OCI-M1 (cell line): ENCODE results near the gene ABCA1.
"Not testable (repeated sequence)": the region's sequence is repeated elsewhere in the genome, so short reads cannot be mapped to it uniquely, and the experiment has no call there.

Experiments
- DNase-seq: peaks from one replicate; lab custom pipeline; 2025; lab: John Stamatoyannopoulos, UW

The ABCA1 gene

GRCh38 chr9:104906441-104907277, 21.3 kb downstream of the ABCA1 start:
- DNase-seq = no peak

DNA sequence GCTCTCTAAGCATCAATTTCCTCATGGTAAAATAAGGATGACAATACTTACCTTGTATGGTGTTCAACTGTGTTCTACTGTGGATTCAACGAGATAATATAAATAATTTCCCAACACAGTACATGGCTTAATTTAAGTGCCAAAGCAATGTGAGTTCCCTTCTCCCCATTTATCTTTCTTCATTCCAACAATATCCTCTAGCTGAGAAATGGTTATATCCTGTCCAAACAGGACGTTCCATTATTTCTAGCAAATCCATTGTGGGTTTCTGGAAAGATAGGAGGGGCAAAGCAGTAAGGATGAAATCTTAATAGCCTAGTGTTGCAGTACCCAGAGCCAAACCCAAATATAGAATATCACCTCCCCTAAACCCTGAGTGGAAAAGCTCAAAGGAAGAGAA, 22.0 kb downstream of the ABCA1 start:
- no peak for DNase-seq

GRCh38 chr9:104905153-104905901, 22.6 kb downstream of the ABCA1 start:
- DNase-seq = no peak

GRCh38 chr9:104903609-104904008, 24.3 kb downstream of the ABCA1 start:
- DNase-seq = no peak

DNA sequence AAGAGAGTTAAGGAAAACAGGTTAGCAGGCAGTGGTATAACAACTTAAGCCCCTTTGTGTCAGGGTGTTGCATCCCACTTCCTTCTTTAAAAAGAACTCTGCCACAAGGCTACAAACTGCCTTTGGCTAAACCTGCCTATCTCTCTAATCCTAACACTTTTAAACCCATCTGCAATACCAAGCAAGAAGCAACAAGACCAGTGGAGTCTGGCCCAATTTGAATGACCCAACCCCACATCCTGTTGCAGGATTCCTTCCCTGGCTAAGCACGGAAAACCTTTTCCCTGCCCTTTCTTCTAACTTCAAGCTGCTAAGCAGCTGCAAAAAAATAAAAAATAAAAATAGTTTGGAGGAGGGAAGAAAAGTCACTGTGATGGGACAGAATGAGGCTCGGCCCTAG, 27.1 kb downstream of the ABCA1 start:
- peak; percentile 8 for DNase-seq

DNA sequence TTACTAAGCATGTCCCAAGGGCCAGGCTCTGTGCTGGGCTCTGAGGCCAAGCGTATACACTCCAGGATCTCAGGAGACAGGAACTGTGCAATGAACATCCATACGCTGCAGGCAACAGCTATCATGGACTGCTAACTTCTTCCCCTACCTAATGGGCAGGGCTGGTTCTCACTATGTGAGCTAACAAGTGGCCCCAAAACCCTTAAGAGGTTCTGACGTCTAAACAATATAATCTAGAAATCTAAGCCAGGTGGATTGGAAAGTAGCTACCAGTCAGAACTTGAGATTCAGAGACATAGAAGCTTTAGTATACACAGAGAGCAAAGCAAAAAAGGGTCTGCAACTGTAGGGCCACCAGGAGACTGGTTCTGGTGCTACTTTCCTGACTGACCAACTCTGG, 27.6 kb downstream of the ABCA1 start:
- no peak for DNase-seq

- no peak for DNase-seq
These were observed 28.2 kb downstream of the ABCA1 start for GRCh38 chr9:104899759-104900247.

DNA sequence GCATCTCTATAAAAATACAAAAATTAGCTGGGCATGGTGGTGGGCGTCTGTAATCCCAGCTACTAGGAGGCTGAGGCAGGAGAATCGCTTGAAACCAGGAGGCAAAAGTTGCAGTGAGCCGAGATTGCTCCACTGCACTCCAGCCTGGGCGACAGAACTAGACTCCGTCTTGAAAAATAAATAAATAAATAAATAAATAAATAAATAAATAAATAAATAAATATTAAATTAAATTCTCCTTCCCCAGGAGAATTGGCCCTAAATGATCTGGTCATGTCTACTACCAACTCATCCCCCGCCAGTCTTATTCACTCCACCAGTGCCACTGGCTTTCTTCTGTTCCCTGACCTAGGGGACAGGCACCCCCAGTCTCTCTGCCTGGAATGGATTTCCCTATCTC, 29.6 kb downstream of the ABCA1 start:
- DNase-seq = not testable (repeated sequence)

DNA sequence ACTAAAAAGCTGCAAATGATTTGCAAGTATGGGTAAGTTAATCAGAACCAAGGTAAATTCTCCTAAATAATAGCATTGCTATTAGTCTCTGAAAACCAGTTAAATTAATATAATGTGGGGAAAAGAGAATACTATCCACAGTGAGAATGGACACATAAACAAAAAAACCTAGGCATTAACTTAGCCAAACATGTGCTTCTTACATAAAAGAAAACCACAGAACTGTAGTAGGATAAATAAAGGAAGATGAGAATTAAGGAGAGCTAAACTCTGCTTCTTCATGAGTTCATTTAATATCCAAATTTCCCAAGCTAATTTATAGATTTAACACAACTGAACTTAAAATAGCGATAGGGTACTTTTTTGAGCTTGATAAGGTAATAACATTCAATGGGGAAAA, 31.8 kb downstream of the ABCA1 start:
- DNase-seq = no peak

DNA sequence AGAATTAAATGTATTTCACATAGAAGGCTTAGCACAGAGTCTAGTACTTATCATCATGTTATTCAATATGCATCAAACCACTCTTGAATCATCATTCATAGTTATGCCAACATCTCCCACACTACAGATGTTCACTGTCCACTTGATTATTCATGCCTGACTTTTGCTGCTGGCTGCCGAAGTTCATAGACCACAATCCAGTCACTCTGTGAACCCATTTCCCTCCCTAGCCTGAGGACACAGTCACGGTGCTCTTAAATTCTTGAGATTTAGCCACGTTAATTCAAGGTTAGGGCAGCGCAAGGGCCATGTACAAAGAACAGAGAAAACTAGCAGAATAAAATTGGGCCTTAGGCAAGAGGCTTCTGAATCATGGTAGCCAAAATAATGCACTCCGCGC, 32.4 kb downstream of the ABCA1 start:
- DNase-seq = no peak

DNA sequence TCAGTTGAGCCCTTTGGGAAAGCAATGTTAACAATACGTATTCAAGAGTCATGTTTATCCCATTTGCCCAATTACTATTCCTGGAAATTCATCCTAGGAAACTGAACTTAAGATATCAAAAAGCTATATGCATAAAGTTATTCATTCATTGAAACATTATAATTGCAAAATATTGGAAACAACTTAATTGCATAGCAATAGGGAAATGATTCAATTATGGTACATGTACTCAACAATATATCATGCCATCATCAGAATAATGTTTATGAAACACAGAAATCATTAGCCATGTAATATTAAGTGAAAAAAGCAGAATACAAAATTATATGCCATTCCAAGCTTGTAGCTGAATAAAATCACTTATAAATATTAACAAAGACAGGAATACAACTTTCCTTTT, 35.3 kb downstream of the ABCA1 start:
- DNase-seq = no peak

- no peak for DNase-seq
These were observed 37.6 kb downstream of the ABCA1 start for GRCh38 chr9:104890433-104890770.

GRCh38 chr9:104885818-104886709, 41.9 kb downstream of the ABCA1 start:
- no peak for DNase-seq

DNA sequence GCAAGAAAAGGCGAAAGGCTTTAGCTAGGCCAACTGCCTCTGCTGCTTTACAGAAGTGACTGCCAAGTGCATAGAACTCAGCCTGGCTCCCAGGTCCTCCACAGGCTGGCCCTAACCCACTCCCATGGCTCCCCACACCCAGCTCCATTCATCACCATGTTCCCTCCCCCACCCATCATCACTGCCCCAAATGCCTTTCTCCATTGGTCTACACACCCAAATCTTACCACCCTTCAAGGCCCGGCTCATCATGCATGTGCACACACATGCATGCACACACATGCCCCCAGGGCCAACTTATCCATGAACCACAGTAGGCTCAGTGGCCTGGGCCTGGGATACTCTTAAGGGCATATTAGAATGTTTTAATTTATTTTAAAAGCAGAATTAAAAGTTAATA, 44.8 kb downstream of the ABCA1 start:
- DNase-seq = no peak

DNA sequence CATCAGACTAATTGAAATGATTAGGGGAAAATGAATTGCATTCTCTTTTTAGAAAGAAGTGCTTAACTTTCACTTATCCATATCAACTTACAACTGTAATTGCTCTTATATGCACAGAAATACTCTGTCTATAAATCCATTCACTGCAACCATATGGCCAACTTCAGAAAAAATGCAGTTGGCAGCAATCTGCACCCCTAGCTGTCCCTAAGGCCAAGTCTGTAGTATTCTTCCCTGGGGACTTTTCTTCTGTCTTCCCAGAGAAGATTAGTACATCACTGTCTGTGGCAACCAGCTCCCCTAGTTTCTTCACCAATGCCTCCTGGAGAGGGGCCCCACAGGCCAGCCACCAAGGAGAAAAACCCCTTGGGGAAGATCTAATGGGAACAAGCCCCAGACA, 45.4 kb downstream of the ABCA1 start:
- no peak for DNase-seq

DNA sequence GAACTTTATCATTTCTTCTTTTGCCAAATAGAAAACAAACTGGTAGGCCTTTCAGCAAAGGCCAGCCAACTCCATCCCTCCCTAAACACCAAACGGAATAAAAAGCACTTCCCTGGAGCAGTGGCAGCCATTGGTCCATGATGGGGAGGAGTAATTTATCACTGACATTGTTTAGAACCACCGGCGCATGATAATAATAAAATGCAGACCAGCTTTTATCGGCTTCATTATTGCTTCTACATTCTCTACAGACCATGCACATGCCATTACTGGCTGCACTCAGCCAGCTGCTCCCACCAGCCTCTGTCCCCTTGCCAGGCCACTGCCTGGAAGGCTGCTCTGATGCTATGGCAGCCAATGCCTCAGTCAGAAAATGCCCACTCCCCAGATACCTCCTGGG, 45.9 kb downstream of the ABCA1 start:
- DNase-seq = no peak

GRCh38 chr9:104879555-104880309, 48.2 kb downstream of the ABCA1 start:
- DNase-seq = no peak

DNA sequence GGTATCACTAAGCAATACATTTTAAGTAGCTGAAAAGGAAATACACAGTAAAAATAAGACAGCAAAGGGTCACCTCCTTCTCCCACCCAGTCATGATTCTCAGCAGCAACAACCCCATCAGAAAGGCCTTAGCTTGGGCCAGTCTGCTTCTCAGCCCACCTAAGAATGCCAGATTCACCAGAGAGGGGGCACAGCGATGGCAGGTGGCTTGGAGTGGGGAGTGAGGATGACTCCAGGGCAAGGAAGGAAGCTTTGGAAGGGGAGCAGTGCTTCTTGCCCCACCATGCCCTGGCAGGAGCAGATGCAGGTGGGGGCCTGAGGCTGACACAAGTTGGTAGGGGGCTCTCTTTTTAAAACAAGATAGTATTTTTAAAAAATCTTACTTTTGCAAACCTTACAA, 51.4 kb downstream of the ABCA1 start:
- no peak for DNase-seq

DNA sequence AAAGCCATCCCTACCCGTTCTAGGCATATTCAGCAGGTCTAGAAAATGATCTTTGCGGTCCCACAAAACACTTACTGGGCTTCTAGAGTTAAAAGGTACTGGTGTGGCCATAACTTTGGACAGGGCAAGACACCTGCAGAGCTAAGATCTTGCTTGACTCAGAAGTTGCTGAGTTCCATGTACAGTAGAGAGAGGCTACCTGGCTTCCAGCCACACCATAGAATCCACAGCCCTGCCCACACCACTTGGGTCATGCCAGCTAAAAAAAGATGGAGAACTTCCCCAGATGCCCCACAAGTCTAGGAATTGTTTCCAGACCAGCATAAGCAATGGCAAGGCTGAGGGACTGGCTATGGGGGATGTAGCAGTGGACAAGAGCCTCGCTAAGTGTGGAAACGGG, 52.1 kb downstream of the ABCA1 start:
- no peak for DNase-seq

GRCh38 chr9:104875320-104875719, 52.6 kb downstream of the ABCA1 start:
- no peak for DNase-seq

GRCh38 chr9:104873489-104873850, 54.5 kb downstream of the ABCA1 start:
- DNase-seq = no peak
